HG03565 (cell line): ENCODE results near the gene MRPL20.
"Not testable (repeated sequence)": the region's sequence is repeated elsewhere in the genome, so short reads cannot be mapped to it uniquely, and the experiment has no call there.

Experiments
- ATAC-seq: cut with Tn5 transposase; IDR thresholded peaks from one replicate; pipeline ENCODE4 v1.9.1; 2021; ENCODE audit warnings: mild to moderate bottlenecking, moderate library complexity; ENCODE audit not compliant: unreplicated experiment

MRPL20 gene

DNA sequence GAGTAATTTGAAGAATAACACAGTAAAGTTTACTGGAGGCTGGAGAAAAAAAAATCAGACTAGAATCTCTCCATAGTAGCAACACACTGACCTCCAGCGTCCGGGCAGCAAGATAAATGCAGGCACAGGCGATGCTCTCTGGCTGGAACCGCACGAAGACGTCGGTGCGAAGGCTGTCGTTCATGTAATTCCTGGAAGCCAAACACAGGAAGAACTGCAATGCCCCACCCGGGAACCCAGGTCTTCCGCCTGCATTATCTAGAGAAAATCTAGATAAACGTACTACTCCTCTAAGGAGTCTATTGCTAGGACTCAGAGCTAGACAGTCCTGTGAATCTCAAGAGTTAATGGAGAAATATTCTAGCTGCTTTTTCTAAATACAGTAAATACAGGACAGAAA, 16.4 kb downstream of the MRPL20 start:
- no peak for ATAC-seq

GRCh38 chr1:1388078-1388472, 19.0 kb downstream of the MRPL20 start:
- no peak for ATAC-seq

DNA sequence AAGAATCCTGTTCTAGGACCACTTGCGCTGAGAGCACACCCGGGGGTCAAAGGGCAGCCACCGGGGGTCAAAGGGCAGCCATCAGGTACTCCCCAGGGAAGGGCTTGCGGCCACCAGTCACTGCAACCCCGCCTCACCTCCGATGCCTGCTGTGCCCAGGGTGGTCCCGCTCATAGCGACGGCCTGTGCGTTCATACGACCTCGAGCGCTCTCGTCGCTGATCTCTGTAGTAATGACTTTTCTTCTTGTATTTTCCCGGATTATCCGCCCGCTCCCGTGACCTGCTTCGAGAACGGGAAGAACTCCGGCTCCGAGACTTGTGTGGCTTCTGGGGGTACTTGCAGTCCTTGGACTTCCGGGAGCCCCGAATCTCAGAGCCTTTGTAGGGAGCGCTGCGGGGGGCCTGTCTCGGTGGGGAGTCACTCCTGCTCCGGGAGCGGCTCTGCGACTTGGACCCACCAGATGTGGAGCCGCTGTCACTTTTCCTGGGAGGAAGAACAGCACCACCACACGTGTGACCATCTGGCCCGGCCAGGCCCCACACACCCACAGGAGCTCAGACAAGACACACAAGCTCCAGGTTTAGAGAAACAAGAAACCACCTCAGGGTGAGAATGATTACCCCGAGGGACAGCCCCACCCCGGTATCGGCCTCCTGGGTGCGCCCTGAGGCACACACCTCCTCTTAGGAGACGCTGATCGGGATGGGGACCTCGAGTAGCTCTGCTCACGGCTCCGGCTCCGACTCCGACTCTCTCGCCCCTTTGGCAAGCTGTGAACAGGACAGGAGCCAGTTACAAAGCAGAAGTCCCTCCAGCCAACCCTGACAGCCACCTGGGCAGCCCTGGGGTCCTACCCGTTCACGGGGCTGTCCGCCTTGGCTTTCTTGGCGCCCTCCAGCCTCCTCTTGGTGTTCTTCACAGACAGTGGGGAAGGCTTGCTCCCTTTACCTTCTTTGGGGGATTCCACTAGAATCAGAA, 19.7 kb downstream of the MRPL20 start:
- no peak for ATAC-seq

DNA sequence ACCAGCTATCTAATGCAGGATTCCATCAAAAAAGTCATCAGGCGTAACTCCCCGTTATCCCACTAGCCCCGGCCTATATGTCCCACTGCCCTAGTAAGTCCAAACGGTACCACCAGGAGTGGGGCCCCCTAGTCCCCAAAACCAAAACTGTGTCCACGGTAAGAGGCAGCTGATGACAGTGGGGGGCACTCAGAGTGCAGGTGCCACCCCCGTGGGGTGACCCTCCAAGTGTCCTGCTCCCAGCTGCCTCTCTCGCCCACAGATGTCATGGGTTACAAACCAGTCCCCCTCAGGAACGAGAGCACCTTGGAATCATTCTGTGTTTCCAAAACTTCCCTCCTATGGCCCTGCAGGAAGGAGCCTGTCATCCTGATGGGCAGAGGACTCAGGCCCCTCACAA, 21.2 kb downstream of the MRPL20 start:
- no peak for ATAC-seq

- ATAC-seq, result not testable (repeated sequence)
Observed at GRCh38 chr1:1385339-1385738, 21.8 kb downstream of the MRPL20 start.

GRCh38 chr1:1381294-1381693, 25.8 kb downstream of the MRPL20 start:
- ATAC-seq, result no peak

GRCh38 chr1:1380860-1381259, 26.2 kb downstream of the MRPL20 start:
- ATAC-seq, result no peak

GRCh38 chr1:1377540-1378205, 29.4 kb downstream of the MRPL20 start:
- no peak for ATAC-seq

GRCh38 chr1:1376551-1377226, 30.4 kb downstream of the MRPL20 start:
- ATAC-seq, result no peak

DNA sequence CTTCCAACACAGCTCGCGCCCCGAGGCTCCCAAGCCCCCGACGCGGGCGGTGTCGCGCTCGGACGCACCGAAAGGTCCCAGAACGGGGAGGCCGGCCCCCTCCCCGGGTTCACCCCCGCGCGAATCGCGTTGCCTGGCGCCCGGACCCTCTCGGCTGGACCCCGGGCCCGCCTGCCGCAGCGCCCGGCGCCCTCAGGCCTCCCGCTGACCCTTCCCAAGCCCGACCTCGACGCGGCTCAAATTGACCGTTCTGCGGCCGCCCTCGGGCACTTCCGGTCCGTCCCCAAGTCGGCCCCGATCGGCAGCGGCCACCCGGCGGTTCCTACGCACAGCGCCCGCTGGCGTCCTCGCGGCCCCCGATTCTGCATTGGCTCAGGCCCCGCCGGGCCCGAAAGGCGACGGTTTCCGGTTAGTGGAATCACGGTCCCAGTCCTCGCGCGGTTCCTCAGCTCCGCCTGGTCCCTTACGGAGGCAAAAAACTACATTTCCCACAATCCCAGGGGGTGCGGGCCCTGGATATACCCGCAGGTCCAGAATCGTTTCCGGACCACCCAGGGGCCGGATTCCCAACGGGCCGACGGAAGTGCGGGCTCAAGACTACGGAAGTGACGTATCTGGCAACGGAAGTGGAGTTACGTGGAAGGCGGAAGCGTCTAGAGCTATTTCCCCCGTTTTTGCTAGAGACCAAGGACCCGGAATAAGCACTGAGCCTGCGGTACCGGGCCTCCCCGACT, 32.0 kb downstream of the MRPL20 start, which contains the start of gene AURKAIP1:
TSS of gene AURKAIP1 (minus strand) at position 279 of the 734 bp plus-strand sequence. CDS start 451 bp downstream, outside the sequence.
- peak; percentile 86 for ATAC-seq

GRCh38 chr1:1374589-1374928, 32.5 kb downstream of the MRPL20 start:
- peak; percentile 1 for ATAC-seq

DNA sequence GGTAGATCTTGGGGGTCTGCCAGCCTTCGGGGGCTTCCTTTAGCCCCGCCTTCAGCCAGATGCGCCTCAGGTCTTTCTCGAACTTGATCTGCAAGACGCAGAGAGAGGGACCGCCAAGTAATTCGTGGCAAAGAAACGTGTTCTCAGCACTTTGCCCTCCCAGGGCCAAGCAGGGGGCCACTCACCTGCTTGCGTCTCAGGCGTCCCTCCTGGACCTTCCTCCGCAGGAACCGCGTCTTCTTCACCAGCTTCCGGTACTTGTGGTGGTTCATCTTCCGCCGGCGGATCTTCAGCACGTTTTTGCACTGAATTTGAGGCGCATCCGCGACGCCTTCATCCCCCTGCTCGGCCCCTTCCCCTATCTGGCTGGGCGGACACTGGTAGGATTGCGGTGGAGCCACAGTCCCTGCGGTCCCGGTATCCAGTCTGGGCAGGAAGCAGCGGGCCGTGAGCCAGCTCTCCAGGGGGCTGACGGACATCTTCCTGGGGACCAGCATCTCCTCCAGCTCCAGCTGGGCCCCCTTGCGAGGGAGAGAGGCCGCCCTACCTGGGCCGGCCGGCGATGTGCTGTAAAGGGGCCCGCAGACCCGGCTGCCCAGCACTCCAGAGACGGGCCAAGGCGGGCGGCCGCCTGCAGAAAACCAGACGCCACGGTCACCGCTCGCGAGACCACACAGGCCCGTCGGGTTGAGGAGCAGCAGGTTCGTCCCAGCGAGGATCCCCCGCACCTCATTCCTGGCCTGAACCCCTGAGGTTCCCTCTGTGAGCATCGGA, 33.1 kb downstream of the MRPL20 start:
- no peak for ATAC-seq

DNA sequence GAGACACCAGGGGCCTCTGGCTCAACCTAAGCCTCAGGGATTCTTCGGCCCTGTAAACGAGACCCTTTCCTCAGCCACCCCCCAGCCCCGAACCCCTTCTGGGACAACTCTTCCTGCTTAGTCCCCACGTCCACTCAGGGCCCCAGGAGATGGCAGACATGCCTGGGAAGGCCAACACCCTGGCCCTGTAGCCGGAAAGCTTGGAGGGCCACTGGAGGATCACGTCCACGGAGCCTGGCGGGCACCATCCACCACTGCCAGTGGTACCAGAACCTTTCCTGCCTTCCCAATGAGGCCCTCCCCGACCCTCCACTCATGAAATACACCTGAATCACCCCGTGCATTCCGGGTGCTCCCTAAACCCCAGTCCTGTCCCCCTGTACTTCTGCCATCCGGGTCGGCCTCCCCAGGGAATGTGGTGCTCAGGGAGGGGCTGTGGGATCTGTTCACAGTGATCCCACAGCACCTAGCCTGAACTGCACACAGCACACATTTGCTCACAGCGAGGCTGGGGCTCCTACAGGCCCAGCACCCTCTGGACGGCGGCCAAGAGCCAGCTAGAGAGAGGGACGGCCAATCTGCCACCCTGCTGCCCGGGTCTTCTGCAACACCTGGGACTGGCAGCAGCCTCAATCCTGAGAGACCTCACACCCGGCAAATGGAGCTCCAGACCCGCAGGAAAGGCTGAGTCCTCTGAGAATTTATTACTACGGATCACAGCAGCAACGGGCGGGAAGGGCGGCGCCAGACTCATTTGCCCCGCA, 33.9 kb downstream of the MRPL20 start:
- no peak for ATAC-seq

GRCh38 chr1:1371746-1372711, 35.1 kb downstream of the MRPL20 start:
- ATAC-seq, result no peak

- no peak for ATAC-seq
Observed at GRCh38 chr1:1371364-1371745, 35.7 kb downstream of the MRPL20 start.

GRCh38 chr1:1370771-1371300, 36.3 kb downstream of the MRPL20 start:
- no peak for ATAC-seq

DNA sequence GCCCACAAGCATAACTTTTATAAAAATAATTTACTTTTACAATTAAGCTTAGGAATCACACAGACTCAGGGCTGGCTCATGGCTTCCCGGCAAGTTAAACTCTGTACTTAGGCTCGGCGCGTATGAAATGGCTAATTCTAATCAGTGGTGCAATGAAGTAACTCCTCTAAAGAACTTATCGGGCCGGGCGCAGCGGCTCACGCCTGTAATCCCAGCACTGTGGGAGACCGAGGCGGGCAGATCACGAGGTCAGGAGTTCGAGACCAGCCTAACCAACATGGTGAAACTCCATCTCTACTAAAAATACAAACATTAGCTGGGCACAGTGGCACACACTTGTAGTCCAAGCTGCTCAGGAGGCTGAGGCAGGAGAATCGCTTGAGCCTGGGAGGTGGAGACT, 37.0 kb downstream of the MRPL20 start:
- not testable (repeated sequence) for ATAC-seq

GRCh38 chr1:1367315-1367714, 39.8 kb downstream of the MRPL20 start:
- ATAC-seq, result no peak
